ENCODE measurements around the gene GDPD3.

GRCh38 chr16:30087181-30087898, 26.0 kb downstream of the GDPD3 start:
- TF ChIP-seq, protein P1, sequence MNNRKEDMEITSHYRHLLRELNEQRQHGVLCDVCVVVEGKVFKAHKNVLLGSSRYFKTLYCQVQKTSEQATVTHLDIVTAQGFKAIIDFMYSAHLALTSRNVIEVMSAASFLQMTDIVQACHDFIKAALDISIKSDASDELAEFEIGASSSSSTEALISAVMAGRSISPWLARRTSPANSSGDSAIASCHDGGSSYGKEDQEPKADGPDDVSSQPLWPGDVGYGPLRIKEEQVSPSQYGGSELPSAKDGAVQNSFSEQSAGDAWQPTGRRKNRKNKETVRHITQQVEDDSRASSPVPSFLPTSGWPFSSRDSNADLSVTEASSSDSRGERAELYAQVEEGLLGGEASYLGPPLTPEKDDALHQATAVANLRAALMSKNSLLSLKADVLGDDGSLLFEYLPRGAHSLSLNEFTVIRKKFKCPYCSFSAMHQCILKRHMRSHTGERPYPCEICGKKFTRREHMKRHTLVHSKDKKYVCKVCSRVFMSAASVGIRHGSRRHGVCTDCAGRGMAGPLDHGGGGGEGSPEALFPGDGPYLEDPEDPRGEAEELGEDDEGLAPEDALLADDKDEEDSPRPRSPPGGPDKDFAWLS (CRISPR knock-in tag; IDR thresholded peaks at IDR 0.05; ENCODE audit: borderline replicate concordance): no peak
- TF ChIP-seq, protein P2, sequence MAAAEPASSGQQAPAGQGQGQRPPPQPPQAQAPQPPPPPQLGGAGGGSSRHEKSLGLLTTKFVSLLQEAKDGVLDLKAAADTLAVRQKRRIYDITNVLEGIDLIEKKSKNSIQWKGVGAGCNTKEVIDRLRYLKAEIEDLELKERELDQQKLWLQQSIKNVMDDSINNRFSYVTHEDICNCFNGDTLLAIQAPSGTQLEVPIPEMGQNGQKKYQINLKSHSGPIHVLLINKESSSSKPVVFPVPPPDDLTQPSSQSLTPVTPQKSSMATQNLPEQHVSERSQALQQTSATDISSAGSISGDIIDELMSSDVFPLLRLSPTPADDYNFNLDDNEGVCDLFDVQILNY (CRISPR knock-in tag; conservative IDR thresholded peaks at IDR 0.05): no peak
- TF ChIP-seq USF2 (IDR thresholded peaks at IDR 0.05; ENCODE audit: low read depth, low read length) (no peak), USF2 (CRISPR knock-in tag; IDR thresholded peaks at IDR 0.05; ENCODE audit: borderline replicate concordance) (no peak), SIN3A (IDR thresholded peaks at IDR 0.05; ENCODE audit: borderline replicate concordance, low read depth, low read length) (no peak), DNMT1 (CRISPR knock-in tag; IDR thresholded peaks at IDR 0.05) (no peak), EP300 (IDR thresholded peaks at IDR 0.05; ENCODE audit: low read depth in 2 of 2, low read length in 2 of 2) (no peak), EP300 (CRISPR knock-in tag; IDR thresholded peaks at IDR 0.05; ENCODE audit: borderline replicate concordance) (no peak), SRSF9 (IDR thresholded peaks at IDR 0.05; ENCODE audit: borderline replicate concordance, insufficient read depth, low read depth, low read length, poor library complexity, severe bottlenecking) (no peak), EZH2 (conservative IDR thresholded peaks at IDR 0.05; ENCODE audit: low read depth, low read length) (no peak), ELF3 (CRISPR knock-in tag; IDR thresholded peaks at IDR 0.05) (no peak)
- TF ChIP-seq, protein P3, sequence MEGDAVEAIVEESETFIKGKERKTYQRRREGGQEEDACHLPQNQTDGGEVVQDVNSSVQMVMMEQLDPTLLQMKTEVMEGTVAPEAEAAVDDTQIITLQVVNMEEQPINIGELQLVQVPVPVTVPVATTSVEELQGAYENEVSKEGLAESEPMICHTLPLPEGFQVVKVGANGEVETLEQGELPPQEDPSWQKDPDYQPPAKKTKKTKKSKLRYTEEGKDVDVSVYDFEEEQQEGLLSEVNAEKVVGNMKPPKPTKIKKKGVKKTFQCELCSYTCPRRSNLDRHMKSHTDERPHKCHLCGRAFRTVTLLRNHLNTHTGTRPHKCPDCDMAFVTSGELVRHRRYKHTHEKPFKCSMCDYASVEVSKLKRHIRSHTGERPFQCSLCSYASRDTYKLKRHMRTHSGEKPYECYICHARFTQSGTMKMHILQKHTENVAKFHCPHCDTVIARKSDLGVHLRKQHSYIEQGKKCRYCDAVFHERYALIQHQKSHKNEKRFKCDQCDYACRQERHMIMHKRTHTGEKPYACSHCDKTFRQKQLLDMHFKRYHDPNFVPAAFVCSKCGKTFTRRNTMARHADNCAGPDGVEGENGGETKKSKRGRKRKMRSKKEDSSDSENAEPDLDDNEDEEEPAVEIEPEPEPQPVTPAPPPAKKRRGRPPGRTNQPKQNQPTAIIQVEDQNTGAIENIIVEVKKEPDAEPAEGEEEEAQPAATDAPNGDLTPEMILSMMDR (CRISPR knock-in tag; IDR thresholded peaks at IDR 0.05): no peak

Measured in HepG2 (cell line).